NCI-H82 treated with DMSO at 0.1 percent for 48 hours (cell line): Measurements from ENCODE around the gene BLOC1S3.
A peak's percentile ranks its signal among the peaks of the same experiment; 100 is the strongest.

ENCODE experiments used
- DNase-seq: peaks from one replicate; lab custom pipeline; 2025; ENCODE audit not compliant: unreplicated experiment; lab: John Stamatoyannopoulos, UW

Gene BLOC1S3, protein sequence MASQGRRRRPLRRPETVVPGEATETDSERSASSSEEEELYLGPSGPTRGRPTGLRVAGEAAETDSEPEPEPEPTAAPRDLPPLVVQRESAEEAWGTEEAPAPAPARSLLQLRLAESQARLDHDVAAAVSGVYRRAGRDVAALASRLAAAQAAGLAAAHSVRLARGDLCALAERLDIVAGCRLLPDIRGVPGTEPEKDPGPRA

DNA sequence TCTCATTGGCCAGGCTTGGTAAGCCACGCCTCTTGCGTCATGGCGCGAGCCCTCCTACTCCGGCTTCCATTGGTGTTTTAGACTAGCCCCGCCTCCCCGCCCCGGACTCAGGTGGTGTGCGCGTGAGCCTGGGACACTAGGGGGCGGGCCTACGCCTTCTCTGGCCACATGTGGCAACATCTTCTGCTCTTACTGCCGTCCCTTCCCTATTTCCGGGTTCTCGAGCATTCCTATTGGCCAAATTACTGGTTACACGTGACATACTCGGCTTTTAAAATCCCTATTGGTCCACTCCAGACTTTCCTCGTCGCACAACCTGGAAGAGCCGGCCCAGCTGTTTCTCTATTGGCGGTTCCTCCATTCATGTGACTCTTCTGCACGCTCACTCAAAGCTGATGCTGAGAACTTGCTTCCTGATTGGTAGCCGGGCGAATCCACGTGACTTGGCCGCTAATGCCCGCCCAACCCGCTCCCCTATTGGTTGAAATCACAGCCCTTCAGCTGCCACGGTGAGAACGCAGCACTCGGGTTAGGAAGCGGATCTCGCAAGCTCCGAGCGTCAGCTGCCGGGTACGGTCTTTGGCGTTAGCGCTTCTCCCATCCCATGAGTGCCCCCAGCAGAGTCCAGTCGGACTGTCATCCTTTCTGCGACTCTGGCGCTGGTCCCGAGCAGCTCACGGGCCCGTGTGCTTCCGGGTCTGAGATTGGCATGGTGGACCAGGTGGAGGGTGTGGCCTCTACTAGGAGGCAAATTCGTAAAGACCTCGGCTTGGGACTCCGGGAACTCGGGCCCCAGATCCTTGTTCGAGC is at the start of gene BLOC1S3:
Gene BLOC1S3 (plus strand): TSS at position 523 of the 810 bp plus-strand sequence. CDS start 513 bp downstream, outside the sequence.
- DNase-seq = peak; percentile 100

GRCh38 chr19:45128806-45129205 is 49.8 kb upstream of the BLOC1S3 start:
- no peak for DNase-seq

DNA sequence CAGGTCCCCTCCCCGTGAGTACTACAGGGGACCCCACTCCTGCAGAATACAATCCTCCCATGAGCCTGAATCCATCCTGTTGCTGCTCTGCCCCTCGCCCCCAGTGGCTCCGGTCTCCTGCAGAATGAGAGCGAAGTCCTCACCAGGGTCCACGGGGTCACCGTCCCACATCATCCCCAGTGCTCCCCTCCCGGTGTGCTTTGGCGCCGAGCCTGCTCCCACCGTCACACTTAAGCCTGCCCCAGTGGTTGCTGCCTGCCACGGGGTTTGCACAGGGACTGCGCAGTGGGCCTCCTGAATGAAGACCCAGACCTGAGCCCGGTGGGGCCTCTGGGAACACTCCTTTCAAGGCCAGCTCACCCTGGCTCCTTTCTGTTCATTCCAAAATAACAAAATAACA is 48.3 kb upstream of the BLOC1S3 start:
- no peak for DNase-seq

DNA sequence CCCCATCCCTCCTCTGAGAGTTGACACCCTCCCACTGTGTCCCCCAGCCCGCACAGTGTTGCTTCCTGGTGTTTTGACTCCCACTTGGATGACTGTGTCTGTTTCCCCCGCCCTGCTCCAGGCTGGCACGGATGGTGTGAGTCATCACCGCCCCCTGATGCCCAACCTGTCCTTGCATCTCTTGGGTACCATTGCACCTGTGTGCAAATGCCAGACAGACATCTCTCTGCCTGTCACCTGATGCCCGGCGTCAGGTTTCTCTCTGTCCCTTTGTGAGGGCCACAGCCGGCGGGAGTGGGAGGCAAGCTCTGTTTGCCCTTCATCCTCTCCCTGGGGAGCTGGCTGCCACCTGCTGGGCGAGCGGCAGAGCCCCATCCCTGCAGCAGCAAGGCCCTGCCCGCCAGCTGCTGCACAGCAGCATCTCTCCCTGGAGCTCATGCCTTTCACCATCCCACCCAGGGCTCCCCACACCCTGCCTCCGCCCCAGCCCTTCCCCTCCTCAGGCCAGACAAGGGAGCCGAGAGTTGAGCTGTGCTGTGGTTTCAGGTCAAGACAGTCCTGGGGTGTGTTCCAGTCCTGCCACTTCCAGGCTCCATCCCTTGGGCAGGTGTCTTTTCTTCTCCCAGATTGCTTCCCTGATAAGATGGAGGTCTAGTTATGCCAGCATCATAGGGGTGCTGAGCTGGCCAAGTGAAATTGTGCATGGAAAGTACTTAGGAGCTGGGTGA is 47.5 kb upstream of the BLOC1S3 start:
- no peak for DNase-seq

DNA sequence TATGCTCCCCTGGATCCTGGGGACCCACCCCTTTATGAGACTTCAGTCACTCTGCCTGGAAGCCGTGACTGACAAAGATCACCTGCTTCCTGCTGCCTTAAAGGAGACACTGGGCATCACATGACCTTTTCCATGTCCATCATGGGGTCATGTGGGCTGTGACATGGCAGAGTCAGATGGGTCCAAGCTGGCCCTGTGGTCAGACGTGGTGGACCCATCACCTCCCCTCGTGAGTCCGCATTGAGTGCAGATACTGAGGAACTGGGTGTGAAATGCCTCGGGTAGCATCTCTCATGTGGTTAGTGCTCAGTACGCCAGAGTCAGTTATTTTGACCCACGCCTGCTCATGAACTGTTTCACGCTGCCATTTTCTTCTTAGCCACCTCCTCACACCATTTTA is 44.9 kb upstream of the BLOC1S3 start:
- DNase-seq = no peak

DNA sequence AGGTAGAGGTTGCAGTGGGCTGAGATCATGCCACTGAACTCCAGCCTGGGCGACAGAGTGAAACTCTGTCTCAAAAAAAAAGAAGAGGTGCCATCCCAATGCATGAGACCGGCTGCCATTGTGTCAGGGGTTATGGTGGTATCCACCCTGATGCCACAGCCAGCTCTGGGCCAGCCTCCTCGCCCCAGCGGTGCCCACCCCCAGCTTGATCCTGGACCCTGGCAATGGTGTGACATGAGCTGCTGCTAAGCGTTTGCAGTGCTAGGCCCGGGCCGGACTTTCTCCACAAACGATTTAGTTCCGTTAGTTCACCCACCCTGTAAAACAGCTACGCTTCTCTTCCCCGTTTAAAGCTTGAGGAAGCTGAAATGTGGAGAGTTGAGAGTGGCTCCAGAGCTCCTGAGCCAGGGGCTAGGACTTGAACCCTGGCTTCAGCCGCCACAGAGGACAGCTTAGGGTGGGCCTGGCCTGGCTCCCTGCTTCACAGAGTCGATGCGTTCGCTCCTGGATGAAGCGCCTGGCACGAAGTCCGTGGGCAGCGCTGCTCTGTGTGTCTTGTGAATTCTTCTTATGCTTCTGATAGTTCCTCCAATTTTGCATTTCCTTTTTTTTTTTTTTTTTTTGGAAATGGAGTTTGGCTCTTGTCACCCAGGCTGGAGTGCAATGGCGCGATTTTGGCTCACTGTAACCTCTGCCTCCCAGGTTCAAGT is 43.3 kb upstream of the BLOC1S3 start:
- no peak for DNase-seq

DNA sequence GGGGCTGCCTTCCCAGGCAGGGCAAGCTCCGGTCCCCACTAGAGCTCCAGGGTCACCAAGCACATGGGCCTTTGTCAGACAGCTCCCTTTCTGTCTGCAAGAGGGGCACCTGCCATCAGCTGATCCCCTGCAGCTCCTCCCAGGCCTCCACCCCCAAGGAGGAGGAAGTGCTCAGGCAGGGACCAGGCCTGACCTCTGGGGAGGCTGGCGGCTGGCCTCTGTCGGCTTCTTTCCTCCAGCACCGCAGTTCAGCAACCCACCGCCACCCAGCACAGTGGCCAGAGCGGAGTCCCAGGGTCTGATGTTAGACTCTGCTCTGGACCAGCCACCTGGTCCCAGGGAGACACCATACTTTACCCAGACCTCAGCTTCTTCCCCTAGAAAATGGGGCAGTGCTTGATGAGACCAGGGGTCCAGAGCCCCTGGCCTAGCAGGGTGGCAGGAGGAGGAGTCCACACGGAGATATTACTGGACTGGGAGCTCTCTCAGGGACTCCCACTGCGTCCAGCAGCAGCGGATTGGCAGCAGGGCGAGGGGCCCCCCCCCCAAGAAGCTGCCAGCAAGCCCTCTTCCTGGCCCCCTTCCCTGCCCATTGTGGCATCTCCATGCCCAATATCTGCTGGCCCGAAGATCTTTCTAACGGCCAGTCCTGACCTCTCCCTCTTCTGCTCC is 41.9 kb upstream of the BLOC1S3 start:
- DNase-seq = no peak

DNA sequence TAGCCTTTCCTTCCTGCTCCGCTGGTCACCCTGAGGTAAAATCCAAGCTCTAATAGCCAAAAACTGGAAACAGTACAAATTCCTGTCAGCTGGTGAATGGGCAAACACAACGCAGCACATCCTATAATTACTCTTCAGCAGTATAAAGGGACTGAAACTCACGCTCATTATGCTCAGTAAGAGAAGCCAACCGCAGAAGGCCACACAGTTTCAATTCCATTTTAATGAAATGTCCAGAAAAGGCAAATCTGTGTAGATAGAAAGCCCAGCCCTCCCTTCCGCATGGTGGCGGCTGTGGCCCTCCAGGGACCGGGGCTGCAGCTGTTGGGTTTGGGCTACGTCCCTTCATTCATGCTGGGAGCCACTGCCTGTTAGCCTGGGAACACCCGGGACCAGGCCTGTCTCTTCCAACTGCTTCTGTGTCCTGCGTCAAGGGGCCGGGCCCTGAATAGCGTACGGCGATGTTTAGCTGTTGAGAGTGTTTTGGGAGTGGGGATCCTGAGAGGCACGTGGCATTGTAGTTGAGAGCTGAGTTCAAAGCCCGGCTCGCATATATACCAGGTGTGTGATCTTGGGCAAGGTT is 41.3 kb upstream of the BLOC1S3 start:
- DNase-seq = no peak

DNA sequence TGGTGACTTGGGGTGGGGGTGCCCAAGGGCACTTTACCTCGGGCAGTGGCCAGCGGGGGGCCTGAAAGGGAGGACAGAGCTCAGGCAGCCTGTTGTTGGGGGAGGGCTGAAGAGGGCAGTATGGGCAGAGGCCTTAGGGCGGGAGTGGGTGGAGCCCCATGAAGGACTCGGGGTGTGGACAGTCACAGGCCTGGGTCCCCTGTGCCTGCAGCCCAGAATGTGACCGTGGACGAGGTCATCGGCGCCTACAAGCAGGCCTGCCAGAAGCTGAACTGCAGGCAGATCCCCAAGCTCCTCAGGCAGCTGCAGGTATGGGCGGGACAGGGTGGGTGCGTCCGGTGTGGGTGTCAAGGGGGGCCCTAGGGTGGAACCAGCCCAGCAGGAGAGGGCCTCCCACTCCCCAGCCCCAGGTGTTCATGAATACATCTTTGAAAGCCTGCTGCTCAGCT is 40.3 kb upstream of the BLOC1S3 start:
- DNase-seq = no peak

- no peak for DNase-seq
Observed at GRCh38 chr19:45139286-45140143, 39.1 kb upstream of the BLOC1S3 start.

- DNase-seq = no peak
Observed at GRCh38 chr19:45140144-45140503, 38.5 kb upstream of the BLOC1S3 start.

DNA sequence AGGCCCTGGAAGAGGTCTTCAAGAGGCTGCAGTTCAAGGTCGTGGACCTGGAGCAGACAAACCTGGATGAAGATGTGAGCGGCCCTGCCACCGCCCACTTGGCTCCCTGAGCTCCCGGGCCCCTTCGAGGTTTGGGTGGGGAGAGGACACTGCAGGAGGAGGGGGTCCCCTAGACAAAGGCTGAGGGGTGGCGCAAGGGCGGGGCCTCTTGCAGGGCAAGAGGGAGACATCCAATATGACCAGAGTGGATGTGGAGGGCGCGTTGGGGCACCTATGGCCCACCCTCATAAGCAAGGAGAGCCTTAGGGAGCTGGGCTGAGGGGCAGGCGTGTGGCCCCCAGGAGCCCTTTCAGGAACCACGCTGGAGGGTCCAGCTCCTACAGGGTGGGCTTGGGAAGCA is 38.1 kb upstream of the BLOC1S3 start:
- no peak for DNase-seq

DNA sequence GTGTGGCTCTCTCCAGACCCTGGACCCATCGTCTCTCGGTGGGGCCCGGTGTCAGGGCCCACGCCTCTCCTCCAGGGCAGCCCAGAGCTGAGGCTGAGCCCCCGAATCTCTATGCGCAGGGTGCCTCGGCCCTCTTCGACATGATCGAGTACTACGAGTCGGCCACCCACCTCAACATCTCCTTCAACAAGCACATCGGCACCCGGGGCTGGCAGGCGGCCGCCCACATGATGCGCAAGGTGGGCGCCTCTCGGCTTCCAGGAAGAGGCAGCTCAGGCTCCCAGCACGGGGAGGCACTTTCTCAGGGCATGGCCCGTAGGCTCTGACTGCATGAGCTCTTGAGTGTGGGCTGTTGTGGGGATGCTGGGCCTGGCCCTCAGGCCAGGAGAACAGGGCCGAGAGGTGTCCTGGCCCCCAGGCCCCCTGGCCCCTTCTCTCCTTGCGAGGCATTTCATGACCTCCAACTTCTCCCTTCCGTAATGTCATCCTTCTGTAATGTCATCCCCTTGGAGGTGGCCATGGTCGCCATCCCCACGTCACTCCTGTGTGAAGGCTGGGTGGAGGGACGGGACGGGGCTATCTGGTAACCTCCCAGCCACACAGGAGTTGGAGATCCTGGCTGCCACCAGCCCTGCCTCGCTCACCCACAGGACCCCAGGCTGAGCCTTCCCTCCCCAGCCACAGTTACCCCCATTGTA is 37.2 kb upstream of the BLOC1S3 start:
- no peak for DNase-seq

DNA sequence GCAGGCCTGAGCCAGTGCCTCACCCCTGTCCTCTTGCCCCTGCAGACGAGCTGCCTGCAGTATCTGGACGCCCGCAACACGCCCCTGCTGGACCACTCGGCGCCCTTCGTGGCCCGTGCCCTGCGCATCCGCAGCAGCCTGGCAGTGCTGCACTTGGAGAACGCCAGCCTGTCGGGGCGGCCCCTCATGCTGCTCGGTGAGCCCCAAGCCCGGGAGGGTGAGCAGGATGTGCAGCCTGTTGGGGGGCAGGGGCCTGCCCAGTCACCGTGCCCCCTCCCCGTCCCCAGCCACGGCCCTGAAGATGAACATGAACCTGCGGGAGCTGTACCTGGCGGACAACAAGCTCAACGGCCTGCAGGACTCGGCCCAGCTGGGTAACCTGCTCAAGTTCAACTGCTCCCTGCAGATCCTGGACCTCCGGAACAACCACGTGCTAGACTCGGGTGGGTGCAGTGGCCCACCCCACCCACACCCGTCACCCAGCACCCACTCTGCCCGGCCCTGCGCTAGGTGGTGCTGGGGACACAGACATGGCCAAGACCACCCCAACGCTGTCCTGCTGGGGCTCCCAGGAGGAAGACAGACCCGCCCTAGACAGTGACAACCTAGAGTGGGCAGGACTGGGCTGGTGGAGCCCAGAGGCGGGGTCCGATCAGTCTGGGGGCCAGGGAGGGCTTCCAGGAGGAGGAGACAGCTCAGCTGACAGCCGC is 36.4 kb upstream of the BLOC1S3 start:
- no peak for DNase-seq

DNA sequence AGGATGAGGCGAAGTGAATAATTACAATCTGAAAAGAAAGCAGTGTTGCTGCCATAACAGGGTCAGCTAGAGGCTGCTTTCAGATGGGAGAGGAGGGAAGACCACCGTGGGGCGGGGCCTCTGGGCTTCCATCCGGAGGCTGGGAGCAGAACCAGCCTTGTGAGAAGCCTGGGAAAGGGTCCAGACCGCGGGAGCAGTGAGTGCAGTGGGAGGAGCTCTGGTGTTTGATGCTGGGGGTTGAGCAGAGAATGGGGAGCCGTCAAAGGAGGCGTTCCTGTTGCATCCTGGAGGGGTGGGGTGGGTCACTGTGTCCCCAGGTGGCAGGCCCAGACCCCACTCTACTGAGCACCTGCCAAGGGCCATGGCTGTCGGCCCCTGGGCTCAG is 35.9 kb upstream of the BLOC1S3 start:
- DNase-seq = no peak

GRCh38 chr19:45144431-45145269 is 33.9 kb upstream of the BLOC1S3 start:
- no peak for DNase-seq
